ENCODE data around the gene FYN.

The FYN gene

DNA sequence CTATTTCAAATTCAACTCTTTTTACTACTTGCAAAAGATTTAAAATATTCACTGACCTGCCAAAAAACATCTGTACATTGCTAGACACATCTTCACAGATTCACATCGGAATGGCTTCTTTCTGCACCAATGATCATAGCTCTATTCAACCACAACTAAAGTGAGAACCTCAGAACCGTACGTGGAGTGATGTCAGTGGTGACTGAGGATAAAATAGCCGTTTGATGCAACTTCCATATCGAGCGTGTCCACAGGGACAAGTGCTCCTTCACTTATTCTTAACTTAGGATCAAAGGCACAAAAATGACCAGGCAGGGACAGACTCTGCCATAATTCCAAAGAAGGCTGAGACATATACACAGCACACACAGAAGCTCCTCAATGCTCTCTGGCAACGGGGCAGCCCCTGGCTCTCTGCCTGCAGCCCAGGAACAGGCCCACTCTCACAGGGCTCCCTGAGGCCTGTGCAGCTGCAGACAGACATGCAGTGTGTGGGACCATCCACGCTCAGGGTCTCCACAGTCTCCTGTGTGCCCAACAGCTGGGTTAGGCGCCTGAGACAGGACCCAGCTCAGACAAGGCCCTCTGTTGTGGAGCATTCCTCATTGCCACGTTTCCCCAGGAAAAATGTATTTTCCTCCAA lies 22.8 kb downstream of the FYN start:
- H3K27ac ChIP-seq = peak overlapping the region; percentile 20; the same call in 1 of the 2 replicates
- no peak for TF ChIP-seq ZFX (IDR thresholded peaks at IDR 0.05)

DNA sequence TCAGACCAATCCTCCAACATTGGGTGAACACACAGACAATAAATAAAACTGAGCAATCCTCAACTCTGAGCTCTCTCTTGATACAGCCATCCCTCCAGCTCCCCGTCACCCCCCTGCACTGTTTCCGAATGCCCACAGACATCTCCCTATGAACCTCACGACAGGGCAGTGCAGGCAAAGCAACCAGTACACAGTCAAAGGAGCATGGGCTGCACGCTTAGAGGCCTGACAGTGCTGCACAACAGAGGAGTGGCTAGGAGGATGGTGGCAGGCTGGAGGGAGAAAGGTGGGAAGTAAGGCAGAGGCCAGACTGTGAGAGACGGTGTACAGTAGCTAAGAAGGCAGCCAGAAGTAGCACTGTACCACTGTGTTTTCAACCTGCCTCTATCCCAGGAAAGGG lies 24.0 kb downstream of the FYN start:
- TF ChIP-seq, protein P1, sequence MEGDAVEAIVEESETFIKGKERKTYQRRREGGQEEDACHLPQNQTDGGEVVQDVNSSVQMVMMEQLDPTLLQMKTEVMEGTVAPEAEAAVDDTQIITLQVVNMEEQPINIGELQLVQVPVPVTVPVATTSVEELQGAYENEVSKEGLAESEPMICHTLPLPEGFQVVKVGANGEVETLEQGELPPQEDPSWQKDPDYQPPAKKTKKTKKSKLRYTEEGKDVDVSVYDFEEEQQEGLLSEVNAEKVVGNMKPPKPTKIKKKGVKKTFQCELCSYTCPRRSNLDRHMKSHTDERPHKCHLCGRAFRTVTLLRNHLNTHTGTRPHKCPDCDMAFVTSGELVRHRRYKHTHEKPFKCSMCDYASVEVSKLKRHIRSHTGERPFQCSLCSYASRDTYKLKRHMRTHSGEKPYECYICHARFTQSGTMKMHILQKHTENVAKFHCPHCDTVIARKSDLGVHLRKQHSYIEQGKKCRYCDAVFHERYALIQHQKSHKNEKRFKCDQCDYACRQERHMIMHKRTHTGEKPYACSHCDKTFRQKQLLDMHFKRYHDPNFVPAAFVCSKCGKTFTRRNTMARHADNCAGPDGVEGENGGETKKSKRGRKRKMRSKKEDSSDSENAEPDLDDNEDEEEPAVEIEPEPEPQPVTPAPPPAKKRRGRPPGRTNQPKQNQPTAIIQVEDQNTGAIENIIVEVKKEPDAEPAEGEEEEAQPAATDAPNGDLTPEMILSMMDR (conservative IDR thresholded peaks at IDR 0.05) = no peak
- no peak for TF ChIP-seq ZFX (IDR thresholded peaks at IDR 0.05)
- H3K27ac ChIP-seq = no peak overlapping the region

DNA sequence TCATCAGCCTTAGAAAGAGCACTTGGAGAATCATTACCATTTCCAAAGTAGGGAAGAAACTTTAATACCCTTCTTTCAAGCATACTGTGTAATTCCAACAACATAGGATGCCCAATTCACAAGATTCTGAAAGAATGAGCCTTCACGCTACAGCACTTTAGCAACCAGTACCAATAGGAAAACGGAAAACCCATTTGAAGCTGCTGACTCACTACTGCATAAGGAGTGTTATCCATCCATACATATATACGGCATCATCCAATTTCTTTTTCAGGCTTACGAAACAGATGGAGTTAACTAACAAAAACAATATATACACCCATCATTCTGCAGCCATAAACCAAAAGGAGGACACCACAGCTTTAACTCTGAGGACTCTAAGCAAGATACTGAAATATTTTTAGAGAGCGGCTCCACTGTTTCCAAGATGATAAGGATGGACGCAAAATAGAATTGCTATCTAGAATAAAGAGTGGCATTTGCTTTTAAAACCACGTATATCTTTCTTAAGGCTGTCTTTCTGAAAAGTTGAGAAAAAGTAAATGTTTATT lies 24.9 kb downstream of the FYN start:
- no peak for TF ChIP-seq ZFX (IDR thresholded peaks at IDR 0.05)
- no peak overlapping the region for H3K27ac ChIP-seq

DNA sequence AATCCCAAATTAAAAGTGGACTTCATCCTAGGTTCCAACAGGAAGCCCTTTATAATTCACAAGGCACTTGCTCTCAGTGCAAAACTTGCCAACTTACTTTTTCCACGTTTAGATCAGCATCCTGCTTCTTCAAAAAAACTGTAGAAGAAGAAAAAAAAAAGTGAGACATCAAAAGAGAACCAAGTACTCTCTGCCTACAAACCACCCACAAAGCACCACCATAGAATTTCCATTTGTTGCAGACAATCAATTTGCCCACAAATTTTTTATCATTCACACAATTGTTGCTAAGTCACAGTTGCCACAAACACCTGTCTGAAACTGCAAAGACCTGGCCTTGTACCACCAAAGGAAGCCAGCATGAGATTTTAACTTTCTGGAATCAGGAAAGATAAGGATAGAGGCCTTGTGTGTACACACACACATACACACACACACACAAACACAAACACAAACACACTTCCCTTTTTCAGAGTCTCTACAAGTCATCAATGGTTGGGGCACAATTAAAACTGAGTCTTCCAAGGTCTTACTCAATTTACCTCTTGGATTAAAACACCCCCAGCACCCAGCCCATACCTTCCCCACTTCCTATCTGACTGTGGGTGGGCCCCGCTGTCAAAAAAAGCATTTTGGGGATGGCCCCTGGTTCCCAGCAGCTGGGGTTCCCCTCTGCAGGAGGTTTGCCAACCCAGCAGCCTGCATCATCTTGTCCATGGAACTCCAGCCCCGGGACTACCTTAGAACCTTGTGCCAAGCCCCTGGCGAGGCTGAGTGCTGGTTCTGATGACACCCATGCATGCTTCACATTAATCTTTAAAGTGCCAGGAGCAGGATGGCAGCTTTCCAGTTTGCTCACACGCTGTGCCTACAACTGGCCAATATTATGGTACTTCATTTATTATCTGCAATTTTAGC lies 26.5 kb downstream of the FYN start:
- no peak overlapping the region for H3K27ac ChIP-seq
- TF ChIP-seq, protein P1 (conservative IDR thresholded peaks at IDR 0.05) = no peak
- no peak for TF ChIP-seq ZFX (IDR thresholded peaks at IDR 0.05)

DNA sequence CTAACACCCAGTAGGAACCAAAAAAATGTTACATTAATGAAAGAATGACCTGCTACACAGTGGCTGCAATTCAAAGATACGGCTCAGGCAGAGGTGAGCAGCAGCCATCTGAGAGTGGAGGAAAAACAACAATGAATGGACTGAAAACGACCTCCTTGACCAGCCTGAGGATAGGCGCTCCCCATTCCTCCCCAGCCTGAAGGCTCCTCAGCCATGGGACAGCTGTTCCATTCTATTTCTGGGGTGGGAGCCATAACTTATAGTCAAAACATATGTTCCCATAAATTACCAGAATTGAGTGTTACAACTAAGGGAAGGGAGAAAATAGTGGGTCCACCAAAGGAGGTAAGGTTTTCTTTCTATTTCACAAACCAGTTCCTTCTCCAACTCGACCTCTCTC lies 27.2 kb downstream of the FYN start:
- no peak overlapping the region for H3K27ac ChIP-seq
- TF ChIP-seq, protein P1 (conservative IDR thresholded peaks at IDR 0.05) = no peak
- no peak for TF ChIP-seq ZFX (IDR thresholded peaks at IDR 0.05)

DNA sequence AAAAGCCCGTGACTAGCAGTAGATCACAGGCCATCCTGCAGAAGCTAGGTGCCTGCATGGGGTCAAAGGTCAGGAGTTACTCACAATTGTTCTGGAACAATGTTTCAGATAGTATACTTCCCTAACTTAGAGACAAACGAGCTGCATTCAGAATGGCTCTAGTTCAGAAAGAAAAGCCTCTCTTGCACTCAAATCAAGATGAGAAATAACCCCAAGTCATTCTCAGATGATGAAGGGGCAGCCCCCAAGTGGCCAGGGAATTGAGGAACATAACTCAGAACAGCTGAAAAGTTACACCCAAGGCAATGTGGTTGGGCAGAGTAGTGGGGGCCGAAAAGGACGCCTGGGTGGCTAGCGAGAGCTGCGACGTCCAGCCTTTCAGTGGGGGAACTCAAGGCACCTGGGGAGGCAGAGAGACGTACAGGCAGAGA lies 27.8 kb downstream of the FYN start:
- TF ChIP-seq ZFX (IDR thresholded peaks at IDR 0.05) = no peak
- no peak overlapping the region for H3K27ac ChIP-seq

DNA sequence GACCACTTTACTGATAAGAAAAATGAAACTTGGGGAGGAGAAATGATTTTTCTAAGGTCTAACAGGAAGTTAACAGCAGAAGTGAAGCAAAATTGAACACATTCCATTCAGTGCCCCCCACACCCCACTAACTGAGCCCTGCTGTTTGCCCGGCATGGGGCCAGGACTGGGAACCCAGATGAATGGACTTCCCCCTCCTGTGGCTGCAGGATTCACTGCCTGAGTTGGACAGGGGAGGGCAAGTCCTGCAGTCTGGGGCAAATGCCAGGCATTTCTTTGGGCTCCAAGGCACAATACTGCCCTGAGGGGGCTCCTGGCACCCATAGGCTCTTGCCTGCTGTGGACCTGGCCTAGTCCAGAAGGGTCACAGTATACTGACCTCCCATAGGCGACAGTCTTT lies 28.3 kb downstream of the FYN start:
- H3K27ac ChIP-seq = no peak overlapping the region
- no peak for TF ChIP-seq ZFX (IDR thresholded peaks at IDR 0.05)

DNA sequence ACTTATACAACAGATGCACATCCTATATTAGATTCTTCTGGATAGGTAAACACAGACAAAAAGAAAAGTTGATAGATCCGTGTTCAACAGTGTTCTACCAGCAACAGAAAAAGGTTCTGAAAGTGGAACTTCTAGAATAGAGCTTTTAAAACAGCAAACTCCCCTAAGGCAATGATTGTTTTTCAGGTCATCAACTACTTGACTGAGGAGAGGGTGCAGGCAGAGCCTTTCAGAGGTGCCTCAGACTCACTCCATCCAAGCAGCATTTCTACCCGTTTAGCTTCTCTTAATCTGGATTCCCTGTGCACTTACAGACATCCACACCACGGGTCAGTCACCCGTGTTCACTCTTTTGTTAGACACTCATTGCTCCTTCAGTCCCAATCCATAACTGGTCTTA lies 28.9 kb downstream of the FYN start:
- no peak overlapping the region for H3K27ac ChIP-seq
- TF ChIP-seq ZFX (IDR thresholded peaks at IDR 0.05) = no peak
- TF ChIP-seq, protein P1 (conservative IDR thresholded peaks at IDR 0.05) = no peak

DNA sequence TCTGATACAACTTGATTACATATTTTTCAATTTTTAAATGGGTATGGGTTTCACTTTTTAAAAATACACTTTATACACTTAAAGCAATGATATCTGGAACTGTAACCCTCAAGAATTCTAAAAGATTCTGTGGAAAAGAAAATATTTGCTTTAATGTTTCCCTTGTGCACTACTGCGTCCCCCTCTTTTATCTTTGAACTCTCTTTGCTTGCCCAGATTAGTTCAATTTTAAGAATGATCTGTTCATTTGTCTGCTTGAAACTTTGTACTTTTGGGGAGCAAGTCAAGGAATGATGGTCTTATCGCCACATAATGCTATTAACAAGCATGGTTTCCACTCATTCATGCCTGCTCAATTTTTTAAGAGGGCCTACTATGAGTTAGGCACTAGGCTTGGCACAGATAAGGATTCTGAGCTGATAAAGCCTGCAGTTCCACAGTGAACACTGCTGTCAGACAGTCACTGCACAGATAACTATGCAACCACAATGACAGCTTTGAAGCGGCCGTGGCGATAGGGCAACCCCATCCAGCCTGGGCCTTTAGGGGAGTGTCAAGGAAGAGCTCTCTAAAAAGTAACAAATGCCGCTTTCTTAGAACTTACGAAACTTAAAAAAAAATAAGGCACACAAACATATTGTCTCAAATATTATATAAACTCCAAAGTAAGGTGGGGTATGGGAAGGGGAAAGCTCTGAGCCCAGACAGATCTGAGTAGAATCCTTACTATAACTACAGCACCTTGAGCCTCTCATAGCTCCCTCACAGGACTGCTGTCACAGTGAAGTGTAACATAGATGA lies 29.7 kb downstream of the FYN start:
- no peak overlapping the region for H3K27ac ChIP-seq

More for the DNA sequence above, 29.7 kb downstream of the FYN start:
- no peak for TF ChIP-seq ZFX (IDR thresholded peaks at IDR 0.05)
- TF ChIP-seq, protein P1 (conservative IDR thresholded peaks at IDR 0.05) = no peak

All from C4-2B (cell line).